GM19372 (cell line): ENCODE data around the gene MTOR.
"Not testable (repeated sequence)": the region's sequence is repeated elsewhere in the genome, so short reads cannot be mapped to it uniquely, and the experiment has no call there.

Experiments
- ATAC-seq: cut with Tn5 transposase; IDR thresholded peaks from one replicate; pipeline ENCODE4 v1.9.1; 2021; ENCODE audit warnings: mild to moderate bottlenecking, low read depth, moderate library complexity; ENCODE audit not compliant: unreplicated experiment

The MTOR gene

DNA sequence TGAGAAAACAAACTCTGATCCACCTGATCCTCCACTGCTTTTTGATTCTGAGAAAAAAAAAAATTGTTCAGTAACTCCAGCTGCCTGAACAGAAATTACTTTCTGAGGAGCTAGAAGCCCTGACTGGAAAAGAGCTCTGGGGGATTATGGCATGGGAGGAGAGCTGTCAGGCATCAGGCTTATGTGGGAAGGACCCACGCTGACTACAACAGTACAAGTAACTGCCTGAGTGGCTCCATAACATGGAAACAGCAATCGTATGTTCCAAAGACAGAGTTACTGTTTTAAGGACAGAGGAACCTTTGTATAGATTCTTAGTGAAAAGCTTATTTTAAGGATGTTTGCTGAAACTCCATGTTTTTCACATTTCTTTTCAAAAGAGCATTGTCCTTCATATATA lies 74.4 kb downstream of the MTOR start:
- ATAC-seq = no peak

DNA sequence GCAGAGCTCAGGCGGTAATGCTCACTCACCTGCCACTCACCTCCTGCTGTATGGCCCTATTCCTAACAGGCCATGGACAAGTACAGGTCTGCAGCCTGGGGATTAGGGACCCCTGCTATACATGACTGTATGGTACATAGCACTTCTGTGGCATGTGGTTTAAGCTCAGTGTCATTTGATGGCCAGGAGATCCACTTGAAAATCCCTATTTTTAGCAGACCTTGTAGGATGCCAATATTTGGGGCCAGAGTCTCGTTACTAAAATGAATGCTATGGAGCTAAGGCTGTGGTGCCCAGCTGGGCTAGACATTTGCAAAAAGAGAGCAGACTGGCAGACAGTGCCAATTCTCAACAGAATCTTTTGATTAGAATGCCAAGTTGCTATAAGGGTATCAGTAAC lies 74.9 kb downstream of the MTOR start:
- no peak for ATAC-seq

DNA sequence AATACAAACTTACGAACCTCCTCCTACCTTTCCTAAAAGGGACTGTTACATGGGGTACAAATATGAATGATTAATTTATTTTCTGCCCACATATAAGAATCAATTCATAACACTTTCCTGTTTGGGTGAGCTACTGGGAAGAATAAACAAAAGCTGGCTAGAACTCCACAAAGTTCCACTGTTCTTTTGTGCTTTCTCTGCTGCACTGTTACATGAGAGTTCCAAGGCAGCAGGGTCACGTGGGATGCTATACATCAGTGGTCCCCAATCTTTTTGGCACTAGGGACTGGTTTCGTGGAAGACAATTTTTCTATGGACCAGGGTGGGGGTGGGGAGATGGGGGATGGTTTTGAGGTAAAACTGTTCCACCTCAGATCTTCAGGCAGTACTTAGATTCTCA lies 75.4 kb downstream of the MTOR start:
- ATAC-seq = no peak

DNA sequence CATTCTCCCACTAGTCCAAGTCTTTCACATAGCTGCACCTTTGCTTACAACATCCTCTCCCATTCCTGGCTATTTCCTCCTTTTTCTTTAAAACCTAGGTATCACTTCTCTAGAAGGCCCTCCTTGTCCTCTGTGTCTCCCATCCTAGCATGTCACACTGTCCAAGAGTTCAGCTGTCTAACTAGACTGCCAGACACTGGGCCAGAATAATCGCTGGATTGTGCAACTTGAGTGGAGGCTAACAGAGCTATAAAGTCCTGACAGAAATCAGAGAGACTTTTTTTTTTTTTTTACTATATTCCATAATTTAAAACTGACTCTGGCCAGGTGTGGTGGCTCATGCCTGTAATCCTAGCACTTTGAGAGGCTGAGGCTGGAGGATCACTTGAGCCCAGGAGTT lies 77.4 kb downstream of the MTOR start:
- no peak for ATAC-seq

DNA sequence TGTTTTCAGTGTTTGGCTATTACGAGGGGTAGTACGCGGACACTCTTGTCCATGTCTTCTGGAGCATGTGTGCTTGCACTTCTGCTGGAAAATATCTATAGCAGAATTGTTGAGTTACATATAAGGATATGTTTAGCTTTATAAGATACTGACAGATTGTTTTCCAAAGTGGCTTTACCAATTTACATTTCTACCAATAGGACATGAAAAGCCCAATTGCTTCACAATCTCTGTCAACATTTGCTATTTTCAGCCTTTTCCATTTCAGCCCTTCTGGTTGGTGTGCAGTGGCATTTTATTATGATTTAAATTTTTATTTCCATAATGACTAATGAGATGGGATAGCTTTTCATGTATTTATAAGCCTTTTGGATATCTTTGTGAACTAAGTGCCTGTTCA lies 79.5 kb downstream of the MTOR start:
- ATAC-seq = no peak

DNA sequence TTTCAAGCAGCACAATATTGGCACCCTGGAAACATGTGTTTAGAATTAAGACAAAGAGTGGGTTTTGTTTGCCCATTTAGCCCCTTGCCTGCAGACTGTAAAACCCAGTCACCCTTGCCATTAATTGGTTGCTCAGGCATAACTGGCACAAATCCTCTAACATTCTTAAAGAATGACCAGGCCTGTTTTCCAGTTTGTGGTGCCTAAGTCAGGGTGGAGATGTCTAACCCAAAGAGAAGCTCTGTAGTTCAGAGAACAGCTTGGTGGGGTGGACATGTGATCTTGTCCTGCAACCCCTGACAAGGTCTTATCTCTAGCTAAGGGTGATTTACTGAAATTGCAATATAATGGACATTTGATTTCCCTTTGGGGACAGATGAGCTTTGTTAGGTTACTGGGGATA lies 82.0 kb downstream of the MTOR start:
- no peak for ATAC-seq

DNA sequence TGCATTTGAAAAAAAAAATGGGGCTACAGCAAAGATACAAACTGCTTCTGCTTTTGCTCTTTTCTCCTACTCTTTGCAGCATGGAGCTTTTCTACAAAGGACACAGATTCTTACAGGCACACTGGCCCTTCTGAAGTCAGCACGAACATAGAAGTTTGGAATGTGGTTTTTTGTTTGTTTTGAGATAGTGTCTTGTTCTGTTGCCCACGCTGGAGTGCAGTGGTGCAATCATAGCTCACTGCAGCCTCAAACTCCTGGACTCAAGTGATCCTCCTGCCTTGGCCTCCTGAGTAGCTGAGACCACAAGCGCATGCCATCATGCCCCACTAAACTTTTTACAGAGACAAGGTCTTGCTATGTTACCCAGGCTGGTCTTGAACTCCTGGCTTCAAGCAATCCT lies 82.6 kb downstream of the MTOR start:
- ATAC-seq = not testable (repeated sequence)

DNA sequence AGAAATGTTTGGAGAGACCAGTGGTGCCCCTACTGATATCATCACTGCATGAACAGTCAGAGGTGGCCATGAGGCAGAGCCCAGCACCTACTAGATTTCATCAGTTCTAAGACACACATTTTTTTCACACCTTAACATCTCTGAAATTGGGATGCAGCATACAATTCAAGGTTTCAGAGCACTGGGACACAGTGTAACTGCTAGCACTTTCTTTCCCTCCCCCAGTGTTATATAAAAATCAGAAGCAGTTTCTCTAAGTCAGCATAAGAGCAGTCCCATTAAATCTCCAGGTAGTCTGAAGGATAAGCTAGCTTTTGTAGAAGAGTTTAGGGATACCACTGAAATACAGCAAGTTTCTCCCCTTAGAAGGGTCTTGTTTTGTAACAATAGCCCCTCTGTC lies 83.2 kb downstream of the MTOR start:
- no peak for ATAC-seq

DNA sequence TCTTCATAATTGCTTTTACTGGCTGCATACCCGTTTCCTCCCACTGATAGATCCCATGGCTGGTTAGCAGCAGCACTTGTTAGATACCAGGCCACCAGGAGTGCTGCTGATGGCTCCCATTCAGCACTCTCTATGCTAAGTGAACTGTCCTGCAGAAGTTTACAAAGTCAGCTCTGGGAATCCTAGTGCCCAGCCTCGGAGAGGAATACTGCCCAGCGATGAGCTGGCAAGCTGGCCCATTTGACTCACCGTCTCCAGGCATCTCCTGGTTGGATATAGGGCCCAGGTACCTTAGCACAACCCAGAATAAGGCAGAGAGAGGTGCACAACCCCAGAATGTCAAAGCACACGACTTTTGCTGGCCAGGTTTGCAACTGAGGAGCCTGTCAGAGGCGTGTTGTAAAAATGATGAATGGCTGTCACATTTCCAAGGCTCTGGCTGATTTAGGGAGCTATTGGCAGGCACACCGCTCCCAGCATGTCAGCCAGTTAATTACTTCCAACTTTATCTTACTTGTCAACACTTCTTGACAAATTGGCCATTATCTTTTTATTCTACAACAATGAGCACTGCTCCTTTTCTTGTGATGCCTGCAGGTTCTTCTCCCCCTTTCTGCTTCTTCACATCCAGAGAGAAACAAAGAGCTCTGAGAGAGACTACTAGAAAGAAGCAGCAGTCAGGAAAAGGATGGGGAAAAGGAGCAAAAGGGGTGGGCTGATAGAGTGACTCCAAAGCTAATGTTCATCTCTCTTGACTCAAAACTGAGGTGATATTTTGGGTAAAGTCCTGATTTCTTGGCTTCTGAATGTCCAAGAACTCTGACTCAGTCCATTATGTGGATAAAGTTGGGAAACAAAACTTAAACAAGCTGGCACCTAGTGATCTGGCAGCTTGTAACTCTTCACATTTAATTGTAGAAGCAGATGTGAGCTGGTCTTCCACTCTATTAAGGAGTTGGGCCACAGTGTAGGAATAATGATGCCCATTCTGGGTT lies 84.0 kb downstream of the MTOR start:
- ATAC-seq = no peak

DNA sequence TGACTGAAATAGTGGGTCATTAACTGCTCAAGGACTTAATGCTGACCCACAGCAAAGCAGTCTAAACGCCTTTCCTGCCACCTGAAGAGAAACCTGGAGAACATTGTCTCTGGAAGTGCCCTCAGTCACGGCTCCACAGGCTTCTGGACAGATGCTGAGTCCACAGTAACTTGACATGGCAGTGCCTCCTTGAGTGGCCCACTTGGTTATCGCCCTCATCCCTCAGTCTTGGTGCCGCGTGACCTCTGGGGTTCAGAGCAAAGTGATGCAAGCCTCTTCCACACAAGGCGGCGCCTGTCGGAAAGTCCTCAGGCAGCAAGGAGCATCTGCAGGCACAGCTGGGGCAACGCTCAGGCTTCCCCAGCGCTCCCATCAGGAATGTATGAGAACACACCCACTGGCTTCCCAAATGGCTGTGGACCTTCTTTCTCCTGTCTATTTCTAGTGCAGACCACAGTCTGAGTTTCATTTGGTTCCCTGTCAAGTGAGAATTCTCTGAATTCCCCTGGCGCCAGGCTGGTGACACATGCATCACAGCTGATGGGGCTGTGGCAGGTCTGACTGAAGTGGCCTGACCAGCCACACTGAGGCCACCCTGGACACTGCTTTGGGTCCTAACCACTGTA lies 86.2 kb downstream of the MTOR start:
- no peak for ATAC-seq

DNA sequence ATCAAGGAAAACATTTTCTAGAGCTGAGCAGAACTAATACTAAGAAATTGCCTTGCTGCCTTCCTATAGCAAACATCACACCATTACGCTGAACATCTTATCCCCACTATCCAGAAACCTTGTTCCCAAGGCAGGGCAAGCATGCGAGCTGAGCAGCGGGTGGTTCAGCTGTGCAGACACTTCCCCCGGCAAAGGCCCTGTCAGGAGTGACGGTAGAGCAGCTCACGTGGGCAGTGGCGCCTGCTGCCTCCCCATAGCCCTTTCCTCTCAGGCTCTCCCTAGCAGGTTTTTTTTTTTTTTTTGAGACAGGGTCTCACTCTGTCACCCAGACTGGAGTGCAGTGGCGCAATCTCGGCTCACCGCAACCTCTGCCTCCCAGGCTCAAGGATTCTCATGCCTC lies 86.9 kb downstream of the MTOR start:
- no peak for ATAC-seq

DNA sequence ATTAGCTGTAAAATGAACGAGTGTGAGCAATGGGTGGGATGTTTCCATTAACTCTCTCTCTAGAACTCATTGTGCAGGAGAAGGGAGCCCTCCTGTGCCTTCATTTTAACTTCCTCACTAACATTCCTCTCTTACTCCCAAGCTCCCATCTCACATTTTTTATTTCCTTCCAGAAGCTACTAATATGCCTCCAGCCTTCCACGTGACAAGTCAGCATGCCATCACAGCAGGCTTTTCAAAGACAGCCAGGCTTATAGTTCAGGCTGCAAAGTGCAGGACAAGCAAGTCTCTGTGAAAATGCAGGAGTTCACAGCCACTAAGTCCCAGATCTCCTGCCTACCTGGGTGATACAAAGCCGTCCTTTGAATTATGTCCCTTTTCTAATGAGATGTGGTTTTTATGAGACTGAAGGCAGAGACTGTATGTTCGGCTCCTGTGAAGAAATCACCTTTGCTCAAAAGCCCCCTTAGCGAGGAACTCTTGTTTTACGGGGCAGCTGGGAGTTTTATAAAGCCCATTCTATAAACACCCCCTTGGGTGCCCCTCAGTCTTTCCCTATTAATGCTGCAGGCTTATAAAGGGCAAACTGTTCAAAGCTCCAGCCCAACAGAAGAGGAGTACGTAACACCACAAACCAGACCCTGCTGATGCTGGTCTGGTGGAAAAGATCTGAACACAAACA lies 87.9 kb downstream of the MTOR start:
- no peak for ATAC-seq

DNA sequence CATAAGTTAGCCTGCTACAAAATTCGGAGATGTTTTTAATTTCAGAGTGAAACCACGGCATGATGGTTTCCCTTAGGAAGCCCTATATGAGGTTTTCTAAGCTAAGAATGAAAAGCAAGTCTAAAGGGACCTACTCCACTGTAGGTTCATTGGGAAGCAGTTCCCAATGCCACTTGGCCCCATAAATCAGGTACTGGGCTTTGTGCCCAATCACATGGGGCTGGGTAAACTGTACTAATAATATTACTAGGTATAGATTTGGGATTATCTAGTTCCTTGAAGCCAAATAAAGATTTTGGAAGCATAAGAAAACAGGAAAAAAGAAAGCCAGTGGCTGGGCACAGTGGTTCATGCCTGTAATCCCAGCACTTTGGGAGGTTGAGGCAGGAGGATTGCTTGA lies 92.2 kb downstream of the MTOR start:
- ATAC-seq = no peak

DNA sequence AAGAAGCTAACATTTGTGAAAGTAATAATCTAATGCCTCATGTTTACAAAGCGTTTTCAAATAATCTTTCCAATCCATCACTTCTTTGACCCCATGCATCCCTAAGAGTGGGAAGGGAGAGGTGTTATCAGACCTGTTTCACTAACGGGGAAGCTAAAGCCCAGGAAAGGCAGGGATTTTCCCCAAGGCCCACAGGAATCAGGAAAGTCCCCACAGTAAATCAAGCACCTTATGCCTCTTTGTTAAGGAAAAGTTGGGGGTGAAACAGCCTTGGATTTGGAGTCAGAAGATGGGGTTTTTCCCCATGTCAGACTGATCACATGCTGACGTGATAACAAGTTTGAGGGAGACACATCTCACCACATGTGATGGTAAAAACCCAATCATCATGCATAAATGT lies 93.1 kb downstream of the MTOR start:
- ATAC-seq = no peak

DNA sequence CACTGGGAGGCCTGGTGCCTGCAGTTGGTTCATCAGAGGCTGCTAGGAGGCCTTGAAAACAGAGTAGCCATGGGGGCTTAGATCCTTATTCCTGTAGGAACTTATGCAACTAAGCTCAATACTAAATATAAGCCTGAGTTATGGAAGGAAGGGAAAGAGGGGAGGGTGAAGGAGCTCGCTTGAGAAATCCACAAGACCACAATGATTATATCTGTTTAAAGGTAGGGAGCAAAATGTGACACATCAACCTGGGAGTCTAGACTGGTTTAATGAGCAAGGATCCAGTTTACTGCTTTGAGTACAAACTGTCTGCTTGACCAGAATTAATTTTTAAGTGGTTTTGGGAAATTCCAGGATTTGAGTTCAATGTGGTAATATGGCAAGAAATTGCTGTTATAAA lies 93.6 kb downstream of the MTOR start:
- no peak for ATAC-seq

DNA sequence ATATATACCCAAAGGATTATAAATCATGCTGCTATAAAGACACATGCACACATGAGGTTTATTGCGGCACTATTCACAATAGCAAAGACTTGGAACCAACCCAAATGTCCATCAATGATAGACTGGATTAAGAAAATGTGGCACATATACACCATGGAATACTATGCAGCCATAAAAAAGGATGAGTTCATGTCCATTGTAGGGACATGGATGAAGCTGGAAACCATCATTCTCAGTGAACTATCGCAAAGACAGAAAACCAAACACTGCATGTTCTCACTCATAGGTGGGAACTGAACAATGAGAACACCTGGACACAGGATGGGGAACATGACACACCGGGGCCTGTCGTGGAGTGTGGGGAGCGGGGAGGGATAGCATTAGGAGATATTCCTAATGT lies 95.6 kb downstream of the MTOR start:
- not testable (repeated sequence) for ATAC-seq

DNA sequence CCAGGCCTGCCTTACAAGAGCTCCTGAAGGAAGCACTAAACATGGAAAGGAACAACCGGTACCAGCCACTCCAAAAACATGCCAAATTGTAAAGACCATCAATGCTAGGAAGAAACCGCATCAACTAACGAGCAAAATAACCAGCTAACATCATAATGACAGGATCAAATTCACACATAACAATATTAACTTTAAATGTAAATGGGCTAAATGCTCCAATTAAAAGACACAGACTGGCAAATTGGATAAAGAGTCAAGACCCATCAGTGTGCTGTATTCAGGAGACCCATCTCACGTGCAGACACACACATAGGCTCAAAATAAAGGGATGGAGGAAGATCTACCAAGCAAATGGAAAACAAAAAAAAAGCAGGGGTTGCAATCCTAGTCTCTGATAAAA lies 99.6 kb downstream of the MTOR start:
- ATAC-seq = not testable (repeated sequence)

DNA sequence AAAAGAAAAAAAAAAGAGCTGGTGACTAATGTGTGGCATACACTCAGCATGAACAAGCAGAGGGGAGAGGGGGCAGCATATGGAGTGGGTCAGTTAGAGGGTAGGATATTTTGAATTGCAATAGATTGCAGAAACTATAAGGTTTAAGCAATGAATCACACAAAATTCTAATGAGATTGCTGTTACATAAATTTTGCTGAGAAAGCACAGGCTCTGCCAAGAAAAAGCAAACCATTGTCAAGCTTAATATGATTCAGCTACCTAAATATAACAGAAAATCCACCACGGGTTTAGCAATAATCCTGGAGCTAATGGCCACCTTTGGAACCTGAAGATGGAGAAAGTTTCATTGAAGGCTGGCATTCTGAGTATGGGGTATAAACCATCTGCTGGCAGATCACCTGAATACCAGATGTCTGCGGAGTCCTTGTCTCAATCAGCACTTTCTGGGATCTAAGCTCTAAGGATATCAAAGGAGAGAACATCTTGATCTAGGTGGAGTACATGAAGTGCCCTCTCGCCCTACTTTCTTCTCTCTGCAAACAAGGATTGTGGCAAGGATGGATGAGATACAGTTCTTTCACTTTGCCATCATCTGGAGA lies 103.5 kb downstream of the MTOR start:
- no peak for ATAC-seq

DNA sequence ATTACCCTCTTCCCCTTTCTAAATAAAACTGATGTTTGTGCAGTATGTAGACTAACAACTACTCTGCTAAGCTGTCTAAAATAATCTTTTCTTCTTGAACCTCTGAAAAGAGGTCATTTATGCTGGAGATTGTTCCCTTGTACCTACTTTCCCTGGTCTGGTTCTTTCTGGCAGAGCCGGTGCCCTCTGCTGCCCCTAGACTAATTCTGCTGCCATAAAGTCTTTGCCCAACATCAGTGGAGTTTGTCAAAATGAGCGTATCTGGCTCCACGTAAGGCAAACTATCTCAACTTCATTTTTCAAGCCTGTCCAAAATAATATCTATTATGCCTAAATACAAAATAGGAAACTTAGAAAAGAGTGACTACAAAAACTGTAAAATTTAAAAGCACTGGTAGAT lies 104.1 kb downstream of the MTOR start:
- no peak for ATAC-seq

DNA sequence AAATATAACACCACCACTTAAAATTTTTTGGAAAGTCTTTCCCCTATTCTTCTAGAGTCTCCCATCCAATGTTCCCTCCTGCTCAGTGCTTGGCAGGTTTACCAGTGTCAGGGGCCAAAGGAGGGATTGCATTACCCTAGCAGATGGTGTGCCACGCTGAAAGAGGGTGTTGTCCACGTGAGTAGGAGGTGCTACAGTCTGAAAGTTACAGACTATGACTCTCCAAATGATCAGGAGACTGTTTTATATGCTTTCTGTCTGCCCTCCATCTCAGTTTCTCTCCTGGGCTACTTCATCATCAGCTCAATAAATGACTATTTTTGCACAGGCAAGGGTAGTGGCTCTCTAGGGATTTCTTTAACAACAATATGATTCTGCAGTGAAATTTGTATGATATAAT lies 104.5 kb downstream of the MTOR start:
- ATAC-seq = no peak

DNA sequence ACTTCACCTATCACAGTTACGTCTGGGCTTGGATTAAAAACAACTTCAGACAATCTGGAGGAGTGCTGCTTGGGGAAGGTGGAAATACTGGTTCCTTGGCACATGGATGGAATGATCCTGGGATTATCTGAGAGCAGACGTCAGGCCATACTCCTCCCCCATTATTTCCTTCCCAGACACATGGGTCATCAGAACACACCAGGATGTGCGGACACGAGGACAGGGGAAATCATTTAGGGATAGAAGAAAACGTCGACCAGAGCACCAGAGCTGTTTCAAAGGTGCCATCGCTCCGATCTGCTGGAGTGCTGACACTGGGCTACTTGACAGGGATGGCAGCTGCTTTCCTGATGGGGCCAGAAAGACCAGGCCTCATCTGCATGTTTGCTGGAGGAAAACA lies 105.0 kb downstream of the MTOR start:
- ATAC-seq = no peak
